IMR-90 (cell line): ENCODE data around the gene PCED1A. TPM values are rescaled to one million over a fixed set of nuclear protein-coding genes. Genes with fewer than 3 reads are reported as not detected.

Experiments used
- ATAC-seq: fragments of 200-7000 bp; cut with Tn5 transposase; 2 replicates; pipeline ENCODE4 v1.9.1; 2020; ENCODE audit warnings: low read depth, mild to moderate bottlenecking, moderate library complexity
- BruUV-seq: library from RNA; stranded (reverse); fragments of 400-500 nt; replicated peaks from 2 replicates; lab custom pipeline; 2021; lab: Mats Ljungman, UMichigan
- CTCF ChIA-PET: fragments of 300-600 bp; formaldehyde crosslinking; extraction: SDS; loops from one replicate; lab custom pipeline; 2021; ENCODE audit warnings: antibody characterized with exemption; lab: Yijun Ruan, JAX
- POLR2A ChIA-PET: fragments of 300-600 bp; sonication (Branson Sonifier 250); formaldehyde crosslinking; loops from one replicate; lab custom pipeline; 2022; ENCODE audit warnings: antibody characterized with exemption; ENCODE audit not compliant: unreplicated experiment; lab: Charles Lee
- DNase-seq: peaks from one replicate; pipeline ENCODE4 v3.0.0; 2013
- H2AFZ ChIP-seq: replicated peaks from 2 replicates; pipeline ENCODE3; 2013; ENCODE audit warnings: low read length, mild to moderate bottlenecking; ENCODE audit not compliant: poor library complexity
- H2AK5ac ChIP-seq: 2 replicates; pipeline ENCODE4 v1.6.1; 2013; ENCODE audit warnings: low read depth, low read length, inconsistent platforms
- H2AK9ac ChIP-seq: replicated peaks from 2 replicates; pipeline ENCODE3; 2013; ENCODE audit warnings: mild to moderate bottlenecking, low read depth, low read length, moderate library complexity; ENCODE audit not compliant: poor library complexity
- H2BK120ac ChIP-seq: 2 replicates; pipeline ENCODE4 v1.6.1; 2013; ENCODE audit warnings: low read depth, low read length, inconsistent platforms
- H2BK15ac ChIP-seq: 3 replicates; pipeline ENCODE4 v1.6.1; 2013; ENCODE audit warnings: low read depth, low read length, inconsistent platforms
- H2BK20ac ChIP-seq: 2 replicates; pipeline ENCODE4 v1.6.1; 2013; ENCODE audit warnings: low read depth, mild to moderate bottlenecking, inconsistent platforms, low read length, moderate library complexity
- H2BK5ac ChIP-seq: 2 replicates; pipeline ENCODE4 v1.6.1; 2013; ENCODE audit warnings: mild to moderate bottlenecking, low read depth, low read length, inconsistent platforms; ENCODE audit not compliant: poor library complexity, severe bottlenecking
- H3K14ac ChIP-seq: replicated peaks from 2 replicates; pipeline ENCODE4 v1.6.1; 2013; ENCODE audit warnings: low read depth, low read length, inconsistent platforms
- H3K18ac ChIP-seq: 2 replicates; pipeline ENCODE4 v1.6.1; 2013; ENCODE audit warnings: low read depth, low read length, control low read depth
- H3K23ac ChIP-seq: 2 replicates; pipeline ENCODE4 v1.6.1; 2013; ENCODE audit warnings: low read depth, low read length, inconsistent platforms
- H3K27ac ChIP-seq: 2 replicates; pipeline ENCODE4 v1.5.1; 2013; ENCODE audit warnings: mild to moderate bottlenecking, control low read depth, low read length; ENCODE audit not compliant: insufficient read depth
- H3K27me3 ChIP-seq: 2 replicates; pipeline ENCODE4 v1.6.1; 2013; ENCODE audit warnings: low read length; ENCODE audit not compliant: control insufficient read depth, insufficient read depth
- H3K36me3 ChIP-seq: 2 replicates; pipeline ENCODE4 v1.6.1; 2013; ENCODE audit warnings: low read length, mixed read lengths; ENCODE audit not compliant: control insufficient read depth, insufficient read depth
- H3K4ac ChIP-seq: 2 replicates; pipeline ENCODE4 v1.6.1; 2013; ENCODE audit warnings: low read depth, low read length, inconsistent platforms
- H3K4me1 ChIP-seq: 2 replicates; pipeline ENCODE4 v1.6.1; 2013; ENCODE audit warnings: low read length, mixed read lengths; ENCODE audit not compliant: control insufficient read depth, insufficient read depth
- H3K4me2 ChIP-seq: 2 replicates; pipeline ENCODE4 v1.6.1; 2013; ENCODE audit warnings: low read depth, mild to moderate bottlenecking, control low read depth, low read length, moderate library complexity
- H3K4me3 ChIP-seq: 2 replicates; pipeline ENCODE4 v1.5.1; 2013; ENCODE audit warnings: low read depth, mild to moderate bottlenecking, control low read depth, low read length, moderate library complexity; ENCODE audit not compliant: insufficient read depth
- H3K56ac ChIP-seq: 2 replicates; pipeline ENCODE4 v1.6.1; 2013; ENCODE audit warnings: low read length, inconsistent platforms; ENCODE audit not compliant: insufficient read depth; ENCODE audit errors: extremely low read depth
- H3K79me1 ChIP-seq, 2 experiments: 2 replicates each; pipeline ENCODE4 v1.6.1; 2013; ENCODE audit warnings: low read length in 2 of 2, inconsistent platforms in 1 of 2, low read depth in 1 of 2
- H3K9ac ChIP-seq: 2 replicates; pipeline ENCODE4 v1.6.1; 2013; ENCODE audit warnings: low read depth, low read length, control low read depth
- H3K9me1 ChIP-seq: 2 replicates; pipeline ENCODE4 v1.6.1; 2013; ENCODE audit warnings: low read length, inconsistent platforms; ENCODE audit not compliant: insufficient read depth
- H3K9me3 ChIP-seq: 2 replicates; pipeline ENCODE4 v1.6.1; 2013; ENCODE audit warnings: low read length; ENCODE audit not compliant: control insufficient read depth, insufficient read depth
- H4K20me1 ChIP-seq: 2 replicates; pipeline ENCODE4 v1.6.1; 2013; ENCODE audit warnings: low read length, inconsistent platforms; ENCODE audit not compliant: insufficient read depth
- H4K5ac ChIP-seq: 2 replicates; pipeline ENCODE4 v1.6.1; 2013; ENCODE audit warnings: mild to moderate bottlenecking, low read depth, low read length, control low read depth
- H4K8ac ChIP-seq, 2 experiments: 2 replicates each; pipeline ENCODE4 v1.6.1; 2013; ENCODE audit warnings: low read depth in 2 of 2, low read length in 2 of 2, control low read depth in 1 of 2, inconsistent platforms in 1 of 2
- H4K91ac ChIP-seq: 2 replicates; pipeline ENCODE4 v1.6.1; 2013; ENCODE audit warnings: low read depth, low read length, inconsistent platforms; ENCODE audit not compliant: insufficient read depth
- BHLHE40 ChIP-seq: fragments of 150-350 bp; IDR thresholded peaks from 2 replicates; pipeline ENCODE4 v1.6.1; 2016; ENCODE audit warnings: mild to moderate bottlenecking, low read depth, low read length
- POLR2A ChIP-seq: IDR thresholded peaks from 2 replicates; pipeline ENCODE4 v1.6.1; 2012; ENCODE audit warnings: mild to moderate bottlenecking, low read depth, low read length
- RFX5 ChIP-seq: IDR thresholded peaks from 2 replicates; pipeline ENCODE4 v1.8.0; 2012; ENCODE audit warnings: low read depth, mild to moderate bottlenecking, low read length, moderate library complexity
- WGBS, 2 experiments: methylation state at CpG; one replicate each; pipeline versions ENCODE4 v1.1.5 to v1.1.7; 2013; ENCODE audit warnings: missing lambda C conversion rate in 2 of 2; ENCODE audit not compliant: insufficient read length in 1 of 2; ENCODE audit errors: extremely low coverage in 2 of 2; 5-methylcytosine and 5-hydroxymethylcytosine counted together
- dilution Hi-C: fragments of 300-500 bp; cut with HindIII; formaldehyde crosslinking; loops from one replicate; pipeline ENCODE4 v1.14.3; 2018; ENCODE audit warnings: low sequenced_read_pairs; ENCODE audit not compliant: unreplicated experiment
- in situ Hi-C: fragments of 300-500 bp; cut with MboI; formaldehyde crosslinking; loops from 3 replicates; pipeline ENCODE4 v1.14.3; 2019; ENCODE audit warnings: low sequenced_read_pairs, inconsistent platforms, mixed read lengths
- intact Hi-C: fragments of 100-400 bp; cut with micrococcal nuclease; formaldehyde crosslinking; loops from 2 replicates; pipeline ENCODE4 v1.10.0; 2022
- polyA plus RNA-seq, 3 experiments: library from polyadenylated mRNA; depleted of rRNA; stranded (reverse); fragments of >200 nt; gene quantifications; 2 replicates each; pipeline ENCODE4 v1.2.3, GENCODE V29; 2012; ENCODE audit warnings: low replicate concordance in 1 of 3
- total RNA-seq: library from RNA; depleted of rRNA; stranded (reverse); fragments of >200 nt; gene quantifications from 2 replicates; pipeline ENCODE4 v1.2.3, GENCODE V29; 2012
- TF ChIP-seq, protein P1 (sequence below): conservative IDR thresholded peaks from 2 replicates; pipeline ENCODE4 v1.5.1; 2012; ENCODE audit warnings: mild to moderate bottlenecking, low read depth, low read length, improper control_type of control experiment

Gene PCED1A
- total and polyA plus RNA-seq, 2 of the 4 experiments (the other 2 are of a cell fraction), result 9.7 to 33.4 TPM

GRCh38 chr20:2880650-2881049 is 40.2 kb upstream of the PCED1A start:
- no peak for ATAC-seq
- ChIA-PET CTCF (no interaction called here), POLR2A (no interaction called here)
- no peak overlapping the region for H2BK120ac ChIP-seq
- H4K91ac ChIP-seq, result no peak overlapping the region
- H3K79me1 ChIP-seq, result peaks cover 12 to 70% of the 10 kb centered on the region in 2 experiments
- peaks cover 4% of the 10 kb centered on the region; the same call in 1 of the 2 replicates for H3K4me1 ChIP-seq
- H4K8ac ChIP-seq, result no peak overlapping the region
- intact Hi-C loops (no loop called here), dilution Hi-C loops (no loop called here), in situ Hi-C loops (no loop called here)
- peaks cover 16% of the 10 kb centered on the region for H3K9me1 ChIP-seq
- no peak overlapping the region for H3K9ac ChIP-seq
- H2AK9ac ChIP-seq, result no peak overlapping the region
- no peaks in the 10 kb centered on the region for H3K9me3 ChIP-seq
- H3K14ac ChIP-seq, result no peak overlapping the region
- no peak overlapping the region for H2BK5ac ChIP-seq
- TF ChIP-seq RFX5 (no peak), POLR2A (no peak), BHLHE40 (no peak)
- TF ChIP-seq, protein P1, sequence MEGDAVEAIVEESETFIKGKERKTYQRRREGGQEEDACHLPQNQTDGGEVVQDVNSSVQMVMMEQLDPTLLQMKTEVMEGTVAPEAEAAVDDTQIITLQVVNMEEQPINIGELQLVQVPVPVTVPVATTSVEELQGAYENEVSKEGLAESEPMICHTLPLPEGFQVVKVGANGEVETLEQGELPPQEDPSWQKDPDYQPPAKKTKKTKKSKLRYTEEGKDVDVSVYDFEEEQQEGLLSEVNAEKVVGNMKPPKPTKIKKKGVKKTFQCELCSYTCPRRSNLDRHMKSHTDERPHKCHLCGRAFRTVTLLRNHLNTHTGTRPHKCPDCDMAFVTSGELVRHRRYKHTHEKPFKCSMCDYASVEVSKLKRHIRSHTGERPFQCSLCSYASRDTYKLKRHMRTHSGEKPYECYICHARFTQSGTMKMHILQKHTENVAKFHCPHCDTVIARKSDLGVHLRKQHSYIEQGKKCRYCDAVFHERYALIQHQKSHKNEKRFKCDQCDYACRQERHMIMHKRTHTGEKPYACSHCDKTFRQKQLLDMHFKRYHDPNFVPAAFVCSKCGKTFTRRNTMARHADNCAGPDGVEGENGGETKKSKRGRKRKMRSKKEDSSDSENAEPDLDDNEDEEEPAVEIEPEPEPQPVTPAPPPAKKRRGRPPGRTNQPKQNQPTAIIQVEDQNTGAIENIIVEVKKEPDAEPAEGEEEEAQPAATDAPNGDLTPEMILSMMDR, result no peak
- H3K4ac ChIP-seq, result no peak overlapping the region
- H2BK15ac ChIP-seq, result no peak overlapping the region
- WGBS, 2 experiments, result 100% methylated on average over 2 of the region's 7 CpGs; no CpG with 5 or more reads in 1 of the 2 experiments
- no TSS peak for BruUV-seq
- H3K27ac ChIP-seq, result peak overlapping the region; percentile 13; the same call in 1 of the 2 replicates
- H2AK5ac ChIP-seq, result no peak overlapping the region
- H4K20me1 ChIP-seq, result peaks cover 47% of the 10 kb centered on the region
- no peak overlapping the region for H3K4me3 ChIP-seq
- H3K56ac ChIP-seq, result no peak overlapping the region
- H4K5ac ChIP-seq, result no peak overlapping the region
- H3K4me2 ChIP-seq, result no peak overlapping the region
- H2BK20ac ChIP-seq, result no peak overlapping the region
- H2AFZ ChIP-seq, result no peak overlapping the region
- no peak overlapping the region for H3K23ac ChIP-seq
- no peak for DNase-seq
- H3K27me3 ChIP-seq, result no peaks in the 10 kb centered on the region
- H3K18ac ChIP-seq, result no peak overlapping the region
- H3K36me3 ChIP-seq, result no peaks in the 10 kb centered on the region
